Osteocyte (in vitro differentiated cells): ENCODE measurements around the gene ABHD17C. TPM values are rescaled to one million over a fixed set of nuclear protein-coding genes. Genes with fewer than 3 reads are reported as not detected.

Experiments
- DNase-seq: peaks from one replicate; pipeline ENCODE4 v3.0.0; 2021; ENCODE audit warnings: mixed read lengths; ENCODE audit not compliant: unreplicated experiment; ENCODE audit errors: extremely low spot score
- H3K27ac Mint-ChIP-seq: one replicate; pipeline ENCODE4 v1.8.0; 2021; ENCODE audit warnings: mild to moderate bottlenecking, mixed read lengths; ENCODE audit not compliant: unreplicated experiment
- H3K27me3 Mint-ChIP-seq: one replicate; pipeline ENCODE4 v1.8.0; 2021; ENCODE audit warnings: mixed read lengths; ENCODE audit not compliant: unreplicated experiment
- H3K36me3 Mint-ChIP-seq: one replicate; pipeline ENCODE4 v1.8.0; 2021; ENCODE audit warnings: mixed read lengths; ENCODE audit not compliant: unreplicated experiment
- H3K4me1 Mint-ChIP-seq: one replicate; pipeline ENCODE4 v1.8.0; 2021; ENCODE audit warnings: mixed read lengths; ENCODE audit not compliant: unreplicated experiment
- H3K4me3 Mint-ChIP-seq: one replicate; pipeline ENCODE4 v1.8.0; 2021; ENCODE audit warnings: mild to moderate bottlenecking, moderate library complexity, mixed read lengths; ENCODE audit not compliant: unreplicated experiment
- H3K9me3 Mint-ChIP-seq: one replicate; pipeline ENCODE4 v1.8.0; 2021; ENCODE audit warnings: mixed read lengths; ENCODE audit not compliant: unreplicated experiment
- CTCF ChIP-seq: fragments of 200-600 bp; sonication (generic); IDR thresholded peaks from 2 replicates; pipeline ENCODE4 v1.5.0; 2021; ENCODE audit warnings: antibody characterized with exemption, mild to moderate bottlenecking, moderate library complexity
- total RNA-seq: library from RNA; stranded (reverse); gene quantifications from 2 replicates; pipeline ENCODE4 v1.2.1, GENCODE V29; 2021

The ABHD17C gene
- total RNA-seq, 1 donor from 2014 or later = 14.4 TPM

- peaks cover 23% of the 10 kb centered on the region for H3K36me3 Mint-ChIP-seq
- no peaks in the 10 kb centered on the region for H3K27me3 Mint-ChIP-seq
- peaks cover 11% of the 10 kb centered on the region for H3K9me3 Mint-ChIP-seq
- peak overlapping the region; percentile 48 for H3K4me3 Mint-ChIP-seq
- DNase-seq = no peak
- TF ChIP-seq CTCF = no peak
- peak overlapping the region; percentile 89 for H3K27ac Mint-ChIP-seq
- H3K4me1 Mint-ChIP-seq = peaks cover 56% of the 10 kb centered on the region
Measured at GRCh38 chr15:80743189-80743833, 48.2 kb downstream of the ABHD17C start.

GRCh38 chr15:80744415-80744814 is 49.3 kb downstream of the ABHD17C start:
- peak overlapping the region; percentile 89 for H3K27ac Mint-ChIP-seq
- no peak for DNase-seq
- no peak for TF ChIP-seq CTCF
- H3K27me3 Mint-ChIP-seq = no peaks in the 10 kb centered on the region
- peaks cover 22% of the 10 kb centered on the region for H3K36me3 Mint-ChIP-seq
- peaks cover 56% of the 10 kb centered on the region for H3K4me1 Mint-ChIP-seq
- peaks cover 9% of the 10 kb centered on the region for H3K9me3 Mint-ChIP-seq
- no peak overlapping the region for H3K4me3 Mint-ChIP-seq

- H3K9me3 Mint-ChIP-seq = peaks cover 7% of the 10 kb centered on the region
- H3K36me3 Mint-ChIP-seq = peaks cover 23% of the 10 kb centered on the region
- H3K4me1 Mint-ChIP-seq = peaks cover 55% of the 10 kb centered on the region
- H3K27me3 Mint-ChIP-seq = no peaks in the 10 kb centered on the region
- DNase-seq = no peak
- H3K4me3 Mint-ChIP-seq = no peak overlapping the region
- H3K27ac Mint-ChIP-seq = peak overlapping the region; percentile 89
- TF ChIP-seq CTCF = no peak
Measured at GRCh38 chr15:80744826-80745225, 49.7 kb downstream of the ABHD17C start.

GRCh38 chr15:80745888-80746287 is 50.8 kb downstream of the ABHD17C start:
- Mint-ChIP-seq H3K36me3 (peaks cover 31% of the 10 kb centered on the region), H3K27me3 (no peaks in the 10 kb centered on the region), H3K27ac (no peak overlapping the region), H3K4me3 (no peak overlapping the region), H3K9me3 (peaks cover 7% of the 10 kb centered on the region), H3K4me1 (peaks cover 52% of the 10 kb centered on the region)
- no peak for TF ChIP-seq CTCF
- no peak for DNase-seq

- peaks cover 45% of the 10 kb centered on the region for H3K4me1 Mint-ChIP-seq
Measured at GRCh38 chr15:80747317-80748053, 52.4 kb downstream of the ABHD17C start.

More at GRCh38 chr15:80747317-80748053, 52.4 kb downstream of the ABHD17C start:
- H3K9me3 Mint-ChIP-seq = peaks cover 7% of the 10 kb centered on the region
- no peaks in the 10 kb centered on the region for H3K27me3 Mint-ChIP-seq
- TF ChIP-seq CTCF = no peak
- no peak overlapping the region for H3K27ac Mint-ChIP-seq
- DNase-seq = no peak
- H3K4me3 Mint-ChIP-seq = no peak overlapping the region
- H3K36me3 Mint-ChIP-seq = peaks cover 41% of the 10 kb centered on the region
